NCI-H345 (cell line): ENCODE data around the gene SKIDA1.

Experiments
- DNase-seq: peaks from one replicate; lab custom pipeline; 2025; lab: John Stamatoyannopoulos, UW

Gene SKIDA1

GRCh38 chr10:21528236-21529031 lies 3.0 kb upstream of the SKIDA1 start:
- no peak for DNase-seq

DNA sequence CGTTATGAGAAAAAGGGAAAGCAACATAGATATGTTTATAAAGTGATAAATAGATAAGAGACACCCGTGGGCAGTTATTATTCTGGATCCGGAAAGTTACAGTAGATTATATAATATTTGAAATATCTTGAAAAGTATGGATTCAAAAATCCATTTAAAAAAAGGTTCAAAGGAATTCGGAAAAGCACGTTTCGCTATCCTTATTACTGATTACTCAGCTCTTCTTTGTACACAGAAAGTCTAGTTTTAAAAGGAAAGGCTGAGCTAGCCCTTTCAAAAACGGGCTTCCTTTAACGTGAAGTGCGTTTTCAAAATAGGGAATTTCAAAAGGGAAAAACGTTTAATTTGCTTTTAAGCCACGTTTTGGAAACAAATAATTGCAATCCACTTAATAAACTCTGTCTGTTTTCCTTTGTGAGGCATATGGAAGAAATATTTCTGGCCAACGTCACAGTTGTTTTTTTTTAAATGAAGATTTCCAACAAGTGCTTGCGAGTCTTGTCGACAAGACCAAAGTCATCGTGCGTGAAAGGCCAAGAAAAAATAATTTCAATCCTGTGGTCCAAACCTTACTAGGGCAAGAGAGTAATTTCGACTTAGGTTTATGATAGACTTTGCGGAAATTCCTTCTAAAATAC lies 2.2 kb upstream of the SKIDA1 start:
- no peak for DNase-seq

DNA sequence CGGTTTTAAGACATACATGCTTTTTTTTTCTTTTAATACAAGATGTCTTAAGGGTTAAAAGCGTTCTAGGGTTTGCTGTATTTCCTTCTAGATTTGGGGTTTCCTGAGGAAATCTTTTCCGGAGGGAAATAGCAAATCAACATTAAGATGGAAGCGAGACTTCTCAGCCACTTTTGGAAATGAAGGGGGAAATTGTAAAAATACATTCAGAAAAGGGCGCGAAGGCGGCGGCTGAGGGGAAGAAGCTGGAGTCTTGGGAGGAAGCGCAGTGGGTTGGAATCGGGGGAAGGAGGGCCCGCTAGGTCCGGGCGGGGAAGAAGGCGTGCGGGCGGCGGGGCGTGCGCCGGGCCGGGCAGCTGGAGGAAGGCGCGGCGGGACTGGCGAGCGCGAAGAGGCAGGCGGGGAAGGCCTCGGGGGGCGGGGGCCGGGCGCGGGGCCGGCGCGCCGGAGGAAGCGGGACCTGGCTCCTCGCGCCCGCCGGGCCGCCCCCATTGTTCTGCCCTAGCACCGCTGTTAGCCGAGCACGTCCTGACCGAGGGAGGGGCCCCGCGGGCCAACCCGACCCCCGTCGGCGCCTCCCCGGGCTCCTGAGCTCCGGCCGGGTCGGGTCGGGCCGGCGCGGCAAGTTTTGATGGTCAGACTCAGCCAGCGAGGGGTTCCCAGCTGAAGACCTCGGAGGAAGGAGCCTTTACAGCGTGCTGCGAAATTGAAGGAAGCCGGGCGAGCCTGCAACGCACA lies 1.5 kb upstream of the SKIDA1 start:
- DNase-seq, result peak; percentile 30

DNA sequence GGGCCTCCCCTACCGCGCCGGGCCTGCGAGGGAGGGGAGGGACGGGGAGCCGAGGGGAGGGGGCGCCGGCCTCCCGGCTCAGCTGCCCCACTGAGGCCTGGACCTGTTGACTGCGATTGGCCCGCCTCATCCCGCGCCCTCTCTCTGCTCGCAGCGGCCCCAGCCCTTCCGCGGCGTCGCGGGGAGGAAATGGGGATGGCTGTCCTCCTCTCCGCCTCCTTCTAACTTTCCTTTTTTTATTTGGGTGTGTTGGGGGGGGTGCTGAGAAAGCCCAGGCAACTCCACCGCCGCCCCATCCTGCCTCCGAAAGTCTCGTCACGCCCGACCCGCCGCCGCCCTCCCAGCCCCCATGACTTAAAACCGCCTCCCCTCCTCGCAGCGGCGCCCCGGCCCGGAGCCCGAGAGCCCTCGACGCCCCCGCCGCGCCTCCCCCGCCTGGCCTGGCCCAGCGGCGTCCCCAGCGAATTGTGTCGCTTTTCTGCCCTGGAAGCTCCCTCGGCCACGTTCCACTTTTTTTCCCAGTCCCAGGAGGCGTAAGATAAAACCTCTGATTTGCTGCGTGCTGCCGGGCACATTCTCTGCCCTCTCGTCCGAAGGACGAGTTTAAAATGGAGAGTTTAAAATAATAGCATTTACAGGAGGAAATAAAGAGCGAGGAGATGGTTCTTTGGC lies 842 bp upstream of the SKIDA1 start:
- DNase-seq, result peak; percentile 46

GRCh38 chr10:21524526-21525366 lies 736 bp downstream of the SKIDA1 start:
- no peak for DNase-seq

GRCh38 chr10:21524131-21524525 lies 1.4 kb downstream of the SKIDA1 start:
- no peak for DNase-seq

DNA sequence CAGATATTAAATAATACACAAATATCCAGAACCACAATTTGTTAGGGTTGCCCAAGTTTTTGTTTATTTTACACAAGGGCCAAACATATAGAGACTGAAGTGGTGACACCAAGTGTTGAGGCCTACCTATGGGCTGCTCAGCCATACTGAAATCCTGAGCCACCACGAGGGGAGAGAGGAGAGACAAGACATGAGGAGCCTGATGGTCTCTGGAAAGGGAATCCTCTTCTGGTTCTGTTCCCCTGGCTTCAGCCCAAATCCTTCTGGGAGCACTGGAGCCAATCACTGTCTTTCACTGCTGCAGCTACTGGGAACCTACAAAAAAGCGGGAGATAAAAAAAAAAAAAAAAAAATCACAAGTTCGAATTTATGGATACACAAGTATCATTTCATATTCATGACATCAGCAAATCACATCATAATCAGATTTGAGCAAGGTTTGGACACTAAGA lies 1.9 kb downstream of the SKIDA1 start:
- no peak for DNase-seq

DNA sequence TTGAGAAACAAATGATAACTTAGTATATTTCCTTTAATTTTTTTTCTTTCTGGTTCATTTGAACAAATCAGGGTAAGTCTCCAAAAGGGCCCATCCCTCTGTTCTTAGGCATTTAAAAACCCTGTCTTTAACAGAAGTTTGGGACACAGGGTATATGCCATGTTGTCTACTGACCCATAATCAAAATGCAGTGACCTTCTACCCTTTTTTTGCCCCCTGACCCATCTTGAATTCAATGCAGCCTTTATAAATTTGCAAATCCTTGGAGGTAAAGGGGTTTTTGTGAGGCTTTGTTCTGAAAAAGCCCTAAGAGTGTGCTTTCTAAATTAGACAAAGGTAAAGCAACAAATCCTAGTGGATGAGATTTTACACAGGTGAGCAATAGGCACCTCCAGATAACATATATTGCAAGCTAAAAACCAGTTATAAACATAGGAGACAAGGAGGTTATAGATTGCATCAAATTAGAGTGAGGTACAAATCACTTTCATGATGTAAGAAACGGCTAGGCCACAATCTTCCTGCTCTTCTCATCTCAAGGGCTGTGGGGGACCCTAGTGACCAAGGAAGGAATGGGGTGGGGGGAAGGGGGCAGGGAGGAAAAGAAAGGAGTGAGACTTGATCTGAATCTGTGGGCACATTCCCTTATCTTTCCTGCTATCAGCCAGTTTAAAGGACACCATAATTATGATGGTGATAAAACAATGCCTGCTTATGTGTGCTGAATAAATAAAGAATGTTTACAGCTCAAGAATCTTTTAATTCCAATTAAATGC lies 2.7 kb downstream of the SKIDA1 start:
- DNase-seq, result no peak

DNA sequence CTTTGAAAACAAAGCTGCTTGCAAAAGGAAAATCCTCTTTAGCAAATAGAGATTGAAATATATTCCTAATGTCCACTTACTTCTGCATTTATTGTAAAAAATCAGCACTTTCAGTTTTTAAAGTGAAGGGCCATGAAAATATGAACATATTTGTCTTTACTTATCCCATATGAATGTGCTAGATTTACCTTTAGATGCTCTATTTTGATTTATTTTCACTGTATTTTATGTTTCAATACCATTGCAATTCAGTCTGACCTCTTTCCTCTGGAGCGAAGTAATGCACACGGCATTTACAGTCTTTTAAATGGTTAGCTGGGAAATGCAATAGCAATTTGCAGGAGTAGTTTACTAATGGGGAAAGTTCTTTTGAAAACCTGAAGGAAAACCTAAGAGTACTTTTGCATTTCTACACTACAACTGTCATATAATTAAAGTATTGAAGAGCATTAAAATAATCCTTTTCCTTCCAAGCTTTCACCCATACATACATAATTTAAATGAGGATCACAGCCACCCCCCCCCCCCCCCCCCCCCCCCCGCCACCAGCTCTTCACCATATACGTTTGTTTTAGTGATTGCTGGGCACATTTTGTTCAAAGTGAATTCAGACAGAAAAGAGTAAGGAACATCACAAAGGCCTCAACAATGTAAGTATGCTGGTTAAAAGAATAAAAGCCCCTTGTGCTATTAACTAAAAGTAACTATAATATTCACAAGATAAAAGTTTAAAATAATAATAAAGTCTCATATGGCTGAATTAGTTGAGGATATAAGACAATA lies 3.5 kb downstream of the SKIDA1 start:
- DNase-seq, result no peak

GRCh38 chr10:21520949-21521348 lies 4.5 kb downstream of the SKIDA1 start:
- DNase-seq, result no peak

- DNase-seq, result no peak
Measured at GRCh38 chr10:21520509-21520908, 5.0 kb downstream of the SKIDA1 start.

DNA sequence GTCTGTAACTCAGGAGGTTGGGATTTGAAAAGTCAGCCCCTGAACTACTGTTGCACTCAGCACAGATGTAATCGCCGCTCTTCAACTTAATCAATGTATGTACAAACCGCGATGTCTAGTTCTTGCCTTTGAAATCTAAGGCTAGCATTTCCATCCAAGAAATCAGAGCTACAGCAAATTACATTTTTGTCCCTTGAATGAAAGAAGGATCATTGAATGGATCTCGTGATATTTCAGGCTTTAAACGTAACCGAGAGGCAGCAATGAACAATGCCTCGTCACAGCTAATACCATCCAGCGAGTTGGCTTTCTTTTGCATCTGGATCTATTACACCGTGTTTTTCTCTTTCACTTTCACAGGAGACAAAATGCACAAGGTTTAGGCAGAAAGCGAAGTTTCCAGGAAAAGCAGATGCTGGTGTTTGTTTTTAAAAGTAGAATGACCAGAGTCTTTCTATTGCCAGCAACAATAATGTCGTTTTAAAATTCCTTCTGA lies 5.5 kb downstream of the SKIDA1 start:
- DNase-seq, result no peak

DNA sequence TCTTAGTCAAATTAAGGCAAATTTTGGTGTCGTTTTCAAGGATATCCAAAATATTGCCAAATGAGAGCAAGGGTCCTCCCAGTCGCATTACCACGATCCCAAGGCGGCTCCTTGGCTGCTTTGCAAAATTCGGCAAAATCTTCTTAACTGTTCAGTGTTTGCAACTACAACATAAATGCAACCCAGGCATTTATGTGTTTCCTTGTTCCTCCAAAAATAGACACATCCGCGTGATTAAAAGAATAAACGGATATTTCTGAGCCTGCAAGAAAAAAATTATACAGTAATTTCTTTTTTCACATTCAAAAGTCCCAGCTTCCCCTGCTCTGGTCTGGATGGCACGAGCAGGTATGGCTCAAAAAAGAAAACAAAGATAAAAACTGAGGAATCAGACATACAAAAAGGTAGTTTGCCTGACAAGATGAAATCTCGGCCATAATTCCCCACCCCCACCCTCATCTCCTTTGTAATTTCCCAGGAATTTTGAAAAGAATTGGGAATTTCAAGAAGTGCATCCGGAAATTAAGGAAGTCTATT lies 6.0 kb downstream of the SKIDA1 start:
- DNase-seq, result no peak

GRCh38 chr10:21518641-21519396 lies 6.7 kb downstream of the SKIDA1 start:
- no peak for DNase-seq

DNA sequence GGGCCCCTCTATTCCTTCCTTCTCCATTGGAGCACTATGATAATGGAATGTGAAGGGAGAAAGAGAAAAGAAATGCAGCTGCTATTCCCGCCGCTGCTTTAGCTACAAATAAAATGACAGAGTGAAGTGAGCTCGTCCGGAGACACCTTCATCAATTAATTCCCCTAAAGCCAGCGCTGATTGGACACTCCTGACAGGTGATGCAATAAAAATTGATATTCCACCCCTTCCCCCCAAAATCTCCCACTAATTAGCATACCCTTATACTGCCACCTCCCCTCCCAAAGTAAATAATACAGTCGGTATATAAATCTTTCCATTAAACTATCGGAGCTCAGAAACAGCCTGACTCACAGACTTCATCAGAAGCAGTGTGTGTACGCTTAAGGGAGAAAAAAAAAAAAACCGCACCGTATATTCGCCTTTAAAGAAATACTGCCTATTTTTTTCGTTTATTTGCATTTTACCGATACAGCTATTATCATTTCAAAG lies 7.3 kb downstream of the SKIDA1 start:
- no peak for DNase-seq

DNA sequence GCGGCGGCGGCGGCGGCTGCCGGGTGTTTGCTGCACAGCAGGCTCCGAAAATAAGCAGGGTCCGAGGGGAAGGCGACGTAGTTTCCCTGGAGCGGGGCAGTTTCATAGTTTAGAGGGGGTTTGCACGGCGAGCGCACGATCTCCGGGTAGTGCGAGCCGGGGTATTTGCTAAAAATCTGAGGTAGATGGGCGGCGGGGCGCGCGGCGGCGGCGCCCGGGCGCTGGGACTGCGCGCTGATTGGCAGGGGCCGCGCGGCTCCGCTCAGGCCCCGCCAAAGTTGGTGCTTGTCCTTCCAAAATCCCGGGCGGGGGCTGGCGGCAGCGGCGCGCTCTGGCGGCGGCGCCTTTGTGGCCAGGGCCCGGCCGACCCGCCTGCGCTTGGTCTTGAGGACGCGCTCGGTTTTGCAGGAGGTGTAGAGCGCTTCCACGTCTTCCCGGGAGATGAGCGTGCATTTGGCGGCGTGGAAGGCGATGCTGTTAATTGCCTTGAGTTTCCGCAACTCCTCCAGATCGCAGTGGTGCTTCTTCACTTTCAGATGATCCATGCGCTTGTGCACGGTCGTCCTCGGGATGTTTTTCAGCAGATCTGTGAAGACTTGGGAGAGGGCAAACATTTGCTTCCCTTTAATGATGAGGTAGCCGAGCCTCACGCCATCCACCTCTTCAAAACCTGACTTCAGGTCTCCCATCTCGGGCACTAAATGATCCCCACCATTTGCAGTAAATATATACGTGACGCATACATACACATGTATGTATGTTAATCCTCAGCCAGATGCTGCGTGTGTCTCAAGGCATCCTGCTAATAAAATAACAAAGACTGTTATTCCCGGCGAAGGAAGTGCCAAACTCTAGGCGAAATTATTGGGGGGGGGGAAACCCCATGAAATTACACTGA lies 8.1 kb downstream of the SKIDA1 start:
- DNase-seq, result peak; percentile 22
